IMR-90 (cell line): ENCODE results near the gene KNCN. TPM values are rescaled to one million over a fixed set of nuclear protein-coding genes. Genes with fewer than 3 reads are reported as not detected.

Experiments used
- ATAC-seq: fragments of 200-7000 bp; cut with Tn5 transposase; 2 replicates; pipeline ENCODE4 v1.9.1; 2020; ENCODE audit warnings: low read depth, mild to moderate bottlenecking, moderate library complexity
- BruUV-seq: library from RNA; stranded (reverse); fragments of 400-500 nt; replicated peaks from 2 replicates; lab custom pipeline; 2021; lab: Mats Ljungman, UMichigan
- CTCF ChIA-PET: fragments of 300-600 bp; formaldehyde crosslinking; extraction: SDS; loops from one replicate; lab custom pipeline; 2021; ENCODE audit warnings: antibody characterized with exemption; lab: Yijun Ruan, JAX
- POLR2A ChIA-PET: fragments of 300-600 bp; sonication (Branson Sonifier 250); formaldehyde crosslinking; loops from one replicate; lab custom pipeline; 2022; ENCODE audit warnings: antibody characterized with exemption; ENCODE audit not compliant: unreplicated experiment; lab: Charles Lee
- DNase-seq: peaks from one replicate; pipeline ENCODE4 v3.0.0; 2013
- H2AFZ ChIP-seq: replicated peaks from 2 replicates; pipeline ENCODE3; 2013; ENCODE audit warnings: low read length, mild to moderate bottlenecking; ENCODE audit not compliant: poor library complexity
- H2AK5ac ChIP-seq: 2 replicates; pipeline ENCODE4 v1.6.1; 2013; ENCODE audit warnings: low read depth, low read length, inconsistent platforms
- H2AK9ac ChIP-seq: replicated peaks from 2 replicates; pipeline ENCODE3; 2013; ENCODE audit warnings: mild to moderate bottlenecking, low read depth, low read length, moderate library complexity; ENCODE audit not compliant: poor library complexity
- H2BK120ac ChIP-seq: 2 replicates; pipeline ENCODE4 v1.6.1; 2013; ENCODE audit warnings: low read depth, low read length, inconsistent platforms
- H2BK15ac ChIP-seq: 3 replicates; pipeline ENCODE4 v1.6.1; 2013; ENCODE audit warnings: low read depth, low read length, inconsistent platforms
- H2BK20ac ChIP-seq: 2 replicates; pipeline ENCODE4 v1.6.1; 2013; ENCODE audit warnings: low read depth, mild to moderate bottlenecking, inconsistent platforms, low read length, moderate library complexity
- H2BK5ac ChIP-seq: 2 replicates; pipeline ENCODE4 v1.6.1; 2013; ENCODE audit warnings: mild to moderate bottlenecking, low read depth, low read length, inconsistent platforms; ENCODE audit not compliant: poor library complexity, severe bottlenecking
- H3K14ac ChIP-seq: replicated peaks from 2 replicates; pipeline ENCODE4 v1.6.1; 2013; ENCODE audit warnings: low read depth, low read length, inconsistent platforms
- H3K18ac ChIP-seq: 2 replicates; pipeline ENCODE4 v1.6.1; 2013; ENCODE audit warnings: low read depth, low read length, control low read depth
- H3K23ac ChIP-seq: 2 replicates; pipeline ENCODE4 v1.6.1; 2013; ENCODE audit warnings: low read depth, low read length, inconsistent platforms
- H3K27ac ChIP-seq: 2 replicates; pipeline ENCODE4 v1.5.1; 2013; ENCODE audit warnings: mild to moderate bottlenecking, control low read depth, low read length; ENCODE audit not compliant: insufficient read depth
- H3K27me3 ChIP-seq: 2 replicates; pipeline ENCODE4 v1.6.1; 2013; ENCODE audit warnings: low read length; ENCODE audit not compliant: control insufficient read depth, insufficient read depth
- H3K36me3 ChIP-seq: 2 replicates; pipeline ENCODE4 v1.6.1; 2013; ENCODE audit warnings: low read length, mixed read lengths; ENCODE audit not compliant: control insufficient read depth, insufficient read depth
- H3K4ac ChIP-seq: 2 replicates; pipeline ENCODE4 v1.6.1; 2013; ENCODE audit warnings: low read depth, low read length, inconsistent platforms
- H3K4me1 ChIP-seq: 2 replicates; pipeline ENCODE4 v1.6.1; 2013; ENCODE audit warnings: low read length, mixed read lengths; ENCODE audit not compliant: control insufficient read depth, insufficient read depth
- H3K4me2 ChIP-seq: 2 replicates; pipeline ENCODE4 v1.6.1; 2013; ENCODE audit warnings: low read depth, mild to moderate bottlenecking, control low read depth, low read length, moderate library complexity
- H3K4me3 ChIP-seq: 2 replicates; pipeline ENCODE4 v1.5.1; 2013; ENCODE audit warnings: low read depth, mild to moderate bottlenecking, control low read depth, low read length, moderate library complexity; ENCODE audit not compliant: insufficient read depth
- H3K56ac ChIP-seq: 2 replicates; pipeline ENCODE4 v1.6.1; 2013; ENCODE audit warnings: low read length, inconsistent platforms; ENCODE audit not compliant: insufficient read depth; ENCODE audit errors: extremely low read depth
- H3K79me1 ChIP-seq, 2 experiments: 2 replicates each; pipeline ENCODE4 v1.6.1; 2013; ENCODE audit warnings: low read length in 2 of 2, inconsistent platforms in 1 of 2, low read depth in 1 of 2
- H3K9ac ChIP-seq: 2 replicates; pipeline ENCODE4 v1.6.1; 2013; ENCODE audit warnings: low read depth, low read length, control low read depth
- H3K9me1 ChIP-seq: 2 replicates; pipeline ENCODE4 v1.6.1; 2013; ENCODE audit warnings: low read length, inconsistent platforms; ENCODE audit not compliant: insufficient read depth
- H3K9me3 ChIP-seq: 2 replicates; pipeline ENCODE4 v1.6.1; 2013; ENCODE audit warnings: low read length; ENCODE audit not compliant: control insufficient read depth, insufficient read depth
- H4K20me1 ChIP-seq: 2 replicates; pipeline ENCODE4 v1.6.1; 2013; ENCODE audit warnings: low read length, inconsistent platforms; ENCODE audit not compliant: insufficient read depth
- H4K5ac ChIP-seq: 2 replicates; pipeline ENCODE4 v1.6.1; 2013; ENCODE audit warnings: mild to moderate bottlenecking, low read depth, low read length, control low read depth
- H4K8ac ChIP-seq, 2 experiments: 2 replicates each; pipeline ENCODE4 v1.6.1; 2013; ENCODE audit warnings: low read depth in 2 of 2, low read length in 2 of 2, control low read depth in 1 of 2, inconsistent platforms in 1 of 2
- H4K91ac ChIP-seq: 2 replicates; pipeline ENCODE4 v1.6.1; 2013; ENCODE audit warnings: low read depth, low read length, inconsistent platforms; ENCODE audit not compliant: insufficient read depth
- CEBPB ChIP-seq: IDR thresholded peaks from 2 replicates; pipeline ENCODE4 v1.6.1; 2012; ENCODE audit warnings: low read depth, low read length, improper control_type of control experiment
- CHD1 ChIP-seq: IDR thresholded peaks from 2 replicates; pipeline ENCODE4 v1.6.1; 2012; ENCODE audit warnings: low read depth, low read length, improper control_type of control experiment
- FOS ChIP-seq: fragments of 150-350 bp; IDR thresholded peaks from 2 replicates; pipeline ENCODE4 v1.6.1; 2016; ENCODE audit warnings: low read depth, low read length
- MAFK ChIP-seq: IDR thresholded peaks from 2 replicates; pipeline ENCODE4 v1.6.1; 2012; ENCODE audit warnings: low read depth, low read length, improper control_type of control experiment
- MAZ ChIP-seq: IDR thresholded peaks from 2 replicates; pipeline ENCODE4 v1.6.1; 2012; ENCODE audit warnings: low read depth, mild to moderate bottlenecking, low read length, improper control_type of control experiment, moderate library complexity, borderline replicate concordance
- MXI1 ChIP-seq: IDR thresholded peaks from 2 replicates; pipeline ENCODE4 v1.6.1; 2012; ENCODE audit warnings: low read depth, mild to moderate bottlenecking, low read length, moderate library complexity, borderline replicate concordance
- POLR2A ChIP-seq: IDR thresholded peaks from 2 replicates; pipeline ENCODE4 v1.6.1; 2012; ENCODE audit warnings: mild to moderate bottlenecking, low read depth, low read length
- RFX5 ChIP-seq: IDR thresholded peaks from 2 replicates; pipeline ENCODE4 v1.8.0; 2012; ENCODE audit warnings: low read depth, mild to moderate bottlenecking, low read length, moderate library complexity
- WGBS, 2 experiments: methylation state at CpG; one replicate each; pipeline versions ENCODE4 v1.1.5 to v1.1.7; 2013; ENCODE audit warnings: missing lambda C conversion rate in 2 of 2; ENCODE audit not compliant: insufficient read length in 1 of 2; ENCODE audit errors: extremely low coverage in 2 of 2; 5-methylcytosine and 5-hydroxymethylcytosine counted together
- dilution Hi-C: fragments of 300-500 bp; cut with HindIII; formaldehyde crosslinking; loops from one replicate; pipeline ENCODE4 v1.14.3; 2018; ENCODE audit warnings: low sequenced_read_pairs; ENCODE audit not compliant: unreplicated experiment
- in situ Hi-C: fragments of 300-500 bp; cut with MboI; formaldehyde crosslinking; loops from 3 replicates; pipeline ENCODE4 v1.14.3; 2019; ENCODE audit warnings: low sequenced_read_pairs, inconsistent platforms, mixed read lengths
- intact Hi-C: fragments of 100-400 bp; cut with micrococcal nuclease; formaldehyde crosslinking; loops from 2 replicates; pipeline ENCODE4 v1.10.0; 2022
- polyA plus RNA-seq, 3 experiments: library from polyadenylated mRNA; depleted of rRNA; stranded (reverse); fragments of >200 nt; gene quantifications; 2 replicates each; pipeline ENCODE4 v1.2.3, GENCODE V29; 2012; ENCODE audit warnings: low replicate concordance in 1 of 3
- total RNA-seq: library from RNA; depleted of rRNA; stranded (reverse); fragments of >200 nt; gene quantifications from 2 replicates; pipeline ENCODE4 v1.2.3, GENCODE V29; 2012

KNCN gene
- total and polyA plus RNA-seq, 2 of the 4 experiments (the other 2 are of a cell fraction), result not detected

DNA sequence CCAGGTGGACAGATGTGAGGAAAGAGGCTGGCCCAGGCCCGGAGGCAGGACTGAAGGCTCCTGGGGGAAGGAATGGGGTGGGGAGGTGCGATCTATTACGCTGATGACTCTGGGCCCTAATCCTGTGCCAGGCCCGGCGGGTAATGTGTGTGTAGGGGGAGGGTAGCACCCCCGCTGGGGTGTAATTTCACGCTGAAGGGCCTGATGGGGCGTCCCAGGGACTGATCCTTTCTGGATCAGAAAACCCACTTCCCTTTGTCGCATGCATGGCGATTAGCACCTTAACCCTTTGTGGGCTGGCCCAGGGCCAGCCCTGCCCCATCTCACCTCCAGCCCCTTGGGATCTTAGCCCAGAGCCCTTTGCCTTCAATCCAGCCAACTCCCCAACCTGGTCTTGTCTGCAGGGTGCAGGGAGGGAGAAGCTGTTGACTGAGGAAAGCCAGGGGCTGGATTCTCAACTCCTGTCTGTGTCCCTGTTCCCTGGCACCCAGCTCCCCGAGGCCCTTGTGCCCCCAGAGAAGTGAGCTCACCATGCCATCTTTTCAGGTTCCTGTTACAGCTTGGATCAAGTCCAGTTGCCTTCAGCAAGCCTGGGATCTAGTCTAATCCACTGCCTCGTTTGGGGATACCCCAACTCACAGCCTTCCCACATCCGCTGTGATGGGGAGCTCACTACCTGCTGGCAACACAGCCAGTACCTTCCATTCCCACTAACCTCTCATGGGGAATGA is 26.0 kb downstream of the KNCN start:
- H3K79me1 ChIP-seq, result no peaks in the 10 kb centered on the region
- 50% methylated on average over 4 of the region's 13 CpGs; no CpG with 5 or more reads in 1 of the 2 experiments for WGBS, 2 experiments
- H4K91ac ChIP-seq, result no peak overlapping the region
- H2AK5ac ChIP-seq, result no peak overlapping the region
- ATAC-seq (no peak), DNase-seq (no peak)
- CTCF ChIA-PET, result no interaction called here
- H2AK9ac ChIP-seq, result no peak overlapping the region
- no peak overlapping the region for H3K27ac ChIP-seq
- H3K9me3 ChIP-seq, result no peaks in the 10 kb centered on the region
- no peak overlapping the region for H3K4me3 ChIP-seq
- no peak overlapping the region for H3K14ac ChIP-seq
- H2BK5ac ChIP-seq, result no peak overlapping the region
- peaks cover 3% of the 10 kb centered on the region for H3K9me1 ChIP-seq
- H3K4me2 ChIP-seq, result no peak overlapping the region
- BruUV-seq, result no TSS peak
- no peak overlapping the region for H3K9ac ChIP-seq
- no peak overlapping the region for H2BK120ac ChIP-seq
- H4K20me1 ChIP-seq, result 0 out of 2 replicates have a peak, but pooled peaks cover 3% of the 10 kb centered on the region
- H2BK15ac ChIP-seq, result no peak overlapping the region
- peaks cover 37% of the 10 kb centered on the region for H3K27me3 ChIP-seq
- no peak overlapping the region for H4K8ac ChIP-seq
- H2BK20ac ChIP-seq, result no peak overlapping the region
- TF ChIP-seq RFX5, result no peak
- TF ChIP-seq CHD1, result no peak
- TF ChIP-seq CEBPB, result no peak
- no peak for TF ChIP-seq MAZ
- TF ChIP-seq POLR2A, result no peak
- no peak for TF ChIP-seq MAFK
- TF ChIP-seq MXI1, result no peak
- TF ChIP-seq FOS, result no peak
- no peak overlapping the region for H3K23ac ChIP-seq
- intact Hi-C loops, result no loop called here
- H2AFZ ChIP-seq, result no peak overlapping the region
- no peak overlapping the region for H3K4ac ChIP-seq
- in situ Hi-C loops, result loop anchor here (5.0 kb wide), 3 partner anchors 48 to 118 kb away; no protein-coding TSS in a partner anchor
- POLR2A ChIA-PET, result no interaction called here
- H3K56ac ChIP-seq, result no peak overlapping the region
- H3K18ac ChIP-seq, result no peak overlapping the region
- no peak overlapping the region for H4K5ac ChIP-seq
- dilution Hi-C loops, result no loop called here
- H3K4me1 ChIP-seq, result peaks cover 10% of the 10 kb centered on the region
- H3K36me3 ChIP-seq, result no peaks in the 10 kb centered on the region
